WERI-Rb-1 (cell line): Measurements from ENCODE around the gene IMMP2L.

ENCODE experiments used
- DNase-seq: peaks from one replicate; pipeline ENCODE4 v3.0.0-alpha.2; 2020
- H3K27ac ChIP-seq: fragments of 250-450 bp; sonication (Bioruptor Pico); 2 replicates; pipeline ENCODE4 v1.5.1; 2020; ENCODE audit warnings: mild to moderate bottlenecking, moderate library complexity
- H3K27me3 ChIP-seq: fragments of 250-450 bp; sonication (Bioruptor Pico); 2 replicates; pipeline ENCODE4 v1.5.1; 2021; ENCODE audit warnings: mild to moderate bottlenecking, low read depth, moderate library complexity; ENCODE audit not compliant: insufficient read depth, severe bottlenecking
- H3K36me3 ChIP-seq: fragments of 250-450 bp; sonication (Bioruptor Pico); 2 replicates; pipeline ENCODE4 v1.5.1; 2020; ENCODE audit warnings: mild to moderate bottlenecking, moderate library complexity
- H3K4me3 ChIP-seq: 2 replicates; pipeline ENCODE4 v1.5.1; 2011; ENCODE audit warnings: low read depth, mild to moderate bottlenecking, control low read depth, low read length
- H3K9me3 ChIP-seq: fragments of 250-450 bp; sonication (Bioruptor Pico); 2 replicates; pipeline ENCODE4 v1.5.1; 2021; ENCODE audit warnings: mild to moderate bottlenecking, moderate library complexity; ENCODE audit not compliant: severe bottlenecking
- CTCF ChIP-seq: IDR thresholded peaks from 2 replicates; pipeline ENCODE4 v1.5.1; 2011; ENCODE audit warnings: low read depth, mild to moderate bottlenecking, control low read depth, inconsistent platforms, low read length

The IMMP2L gene

GRCh38 chr7:111104710-111105109 is 457.6 kb downstream of the IMMP2L start:
- no peak for TF ChIP-seq CTCF
- no peak overlapping the region for H3K4me3 ChIP-seq
- H3K27ac ChIP-seq, result no peak overlapping the region
- DNase-seq, result no peak
- no peaks in the 10 kb centered on the region for H3K9me3 ChIP-seq
- H3K27me3 ChIP-seq, result no peaks in the 10 kb centered on the region
- no peaks in the 10 kb centered on the region for H3K36me3 ChIP-seq

- no peaks in the 10 kb centered on the region for H3K27me3 ChIP-seq
- no peaks in the 10 kb centered on the region for H3K36me3 ChIP-seq
- no peak overlapping the region for H3K27ac ChIP-seq
- no peak overlapping the region for H3K4me3 ChIP-seq
- DNase-seq, result no peak
- H3K9me3 ChIP-seq, result no peaks in the 10 kb centered on the region
- TF ChIP-seq CTCF, result no peak
These were observed 458.5 kb downstream of the IMMP2L start for GRCh38 chr7:111103678-111104274.

GRCh38 chr7:111103136-111103535 is 459.2 kb downstream of the IMMP2L start:
- DNase-seq, result no peak
- no peaks in the 10 kb centered on the region for H3K27me3 ChIP-seq
- H3K27ac ChIP-seq, result no peak overlapping the region
- no peaks in the 10 kb centered on the region for H3K36me3 ChIP-seq
- no peak overlapping the region for H3K4me3 ChIP-seq
- no peaks in the 10 kb centered on the region for H3K9me3 ChIP-seq
- no peak for TF ChIP-seq CTCF

- H3K4me3 ChIP-seq, result no peak overlapping the region
- no peaks in the 10 kb centered on the region for H3K36me3 ChIP-seq
- no peak overlapping the region for H3K27ac ChIP-seq
- DNase-seq, result no peak
- TF ChIP-seq CTCF, result no peak
- H3K9me3 ChIP-seq, result no peaks in the 10 kb centered on the region
- no peaks in the 10 kb centered on the region for H3K27me3 ChIP-seq
These were observed 460.2 kb downstream of the IMMP2L start for GRCh38 chr7:111101856-111102646.

- Histone ChIP-seq H3K27me3 (no peaks in the 10 kb centered on the region), H3K36me3 (no peaks in the 10 kb centered on the region), H3K27ac (no peak overlapping the region), H3K9me3 (no peaks in the 10 kb centered on the region), H3K4me3 (no peak overlapping the region)
- no peak for DNase-seq
- TF ChIP-seq CTCF, result no peak
These were observed 463.4 kb downstream of the IMMP2L start for GRCh38 chr7:111098926-111099250.
